ENCODE data around the gene TSGA10IP. TPM values are rescaled to one million over a fixed set of nuclear protein-coding genes. Genes with fewer than 3 reads are reported as not detected.

Gene TSGA10IP
- total RNA-seq, 2 experiments from 2014 or later: not detected

GRCh38 chr11:65921033-65921555 is 24.2 kb upstream of the TSGA10IP start:
- no peak overlapping the region for H3K27ac Mint-ChIP-seq
- no peak for ATAC-seq (ENCODE audit: poor library complexity)
- peaks cover 48% of the 10 kb centered on the region for H3K36me3 Mint-ChIP-seq (ENCODE audit: low read depth)
- peak in 1 of 14 experiments; percentile 32 for DNase-seq
- H3K27me3 ChIP-seq (ENCODE audit: control insufficient read depth in 1 of 2, insufficient read depth in 2 of 2, low read length in 2 of 2): no peaks in the 10 kb centered on the region
- H3K9me3 Mint-ChIP-seq: no peaks in the 10 kb centered on the region
- H3K4me1 Mint-ChIP-seq (ENCODE audit: low read depth): peaks cover 34% of the 10 kb centered on the region
- TF ChIP-seq CTCF (IDR thresholded peaks at IDR 0.05): no peak
- POLR2A ChIA-PET: interaction anchor here (6.6 kb wide), 1 partner anchor 31 kb away, joined by 104 read pairs; the partner anchor contains the start of genes CCDC85B and FIBP
- H3K27me3 Mint-ChIP-seq: no peaks in the 10 kb centered on the region
- intact Hi-C loops (cut with DNase I, micrococcal nuclease): no loop called here
- no peak overlapping the region for H3K27ac ChIP-seq (ENCODE audit: low read depth in 1 of 2, low read length in 2 of 2)
- H3K4me1 ChIP-seq (ENCODE audit: insufficient read depth, low read length): peaks cover 48% of the 10 kb centered on the region
- peaks cover 45% of the 10 kb centered on the region for H3K36me3 ChIP-seq (ENCODE audit: insufficient read depth, low read length)
- H3K9me3 ChIP-seq (ENCODE audit: control insufficient read depth in 1 of 2, insufficient read depth in 1 of 2, low read length in 2 of 2): no peaks in the 10 kb centered on the region
- CTCF ChIA-PET: interaction anchor here (4.2 kb wide), 1 partner anchor 33 kb away, joined by 16 read pairs; the partner anchor contains the start of gene FIBP
- peak overlapping the region; percentile 38 for H3K4me3 Mint-ChIP-seq
- peak overlapping the region; percentile 84 for H3K4me3 ChIP-seq (ENCODE audit: low read length)

- no peak for ATAC-seq (ENCODE audit: poor library complexity)
- TF ChIP-seq CTCF (IDR thresholded peaks at IDR 0.05): no peak
- peaks cover 41% of the 10 kb centered on the region for H3K36me3 Mint-ChIP-seq (ENCODE audit: low read depth)
These were observed 23.4 kb upstream of the TSGA10IP start for GRCh38 chr11:65921876-65922275.

GRCh38 chr11:65922565-65922964 is 22.7 kb upstream of the TSGA10IP start:
- peaks cover 36% of the 10 kb centered on the region for H3K36me3 Mint-ChIP-seq (ENCODE audit: low read depth)
- H3K4me1 Mint-ChIP-seq (ENCODE audit: low read depth): peaks cover 28% of the 10 kb centered on the region
- no peak overlapping the region for H3K27ac ChIP-seq (ENCODE audit: low read depth in 1 of 2, low read length in 2 of 2)
- H3K36me3 ChIP-seq (ENCODE audit: insufficient read depth, low read length): peaks cover 32% of the 10 kb centered on the region
- TF ChIP-seq CTCF (IDR thresholded peaks at IDR 0.05): no peak
- peak overlapping the region; percentile 55 for H3K4me3 Mint-ChIP-seq
- POLR2A ChIA-PET: interaction anchor here (6.6 kb wide), 1 partner anchor 33 kb away, joined by 104 read pairs; the partner anchor contains the start of genes CCDC85B and FIBP
- no peak for DNase-seq
- H3K9me3 Mint-ChIP-seq: no peaks in the 10 kb centered on the region
- H3K27me3 Mint-ChIP-seq: no peaks in the 10 kb centered on the region
- no peaks in the 10 kb centered on the region for H3K27me3 ChIP-seq (ENCODE audit: control insufficient read depth in 1 of 2, insufficient read depth in 2 of 2, low read length in 2 of 2)
- H3K9me3 ChIP-seq (ENCODE audit: control insufficient read depth in 1 of 2, insufficient read depth in 1 of 2, low read length in 2 of 2): no peaks in the 10 kb centered on the region
- intact Hi-C loops (cut with DNase I, micrococcal nuclease): no loop called here
- H3K4me1 ChIP-seq (ENCODE audit: insufficient read depth, low read length): peaks cover 42% of the 10 kb centered on the region
- CTCF ChIA-PET: interaction anchor here (1.0 to 4.2 kb wide), 3 partner anchors 34 to 66 kb away, joined by 3 to 16 read pairs (median 4); partner anchors contain the start of gene FIBP
- no peak overlapping the region for H3K4me3 ChIP-seq (ENCODE audit: low read length)
- no peak for ATAC-seq (ENCODE audit: poor library complexity)
- peak overlapping the region; percentile 44 for H3K27ac Mint-ChIP-seq

More at GRCh38 chr11:65921876-65922275, 23.4 kb upstream of the TSGA10IP start:
- DNase-seq: no peak
- POLR2A ChIA-PET: interaction anchor here (6.6 kb wide), 1 partner anchor 32 kb away, joined by 104 read pairs; the partner anchor contains the start of genes CCDC85B and FIBP
- H3K27me3 ChIP-seq (ENCODE audit: control insufficient read depth in 1 of 2, insufficient read depth in 2 of 2, low read length in 2 of 2): no peaks in the 10 kb centered on the region
- Mint-ChIP-seq H3K27ac (peak overlapping the region; percentile 44), H3K9me3 (no peaks in the 10 kb centered on the region), H3K4me3 (peak overlapping the region; percentile 50), H3K27me3 (no peaks in the 10 kb centered on the region), H3K4me1 (ENCODE audit: low read depth) (peaks cover 27% of the 10 kb centered on the region)
- intact Hi-C loops (cut with DNase I, micrococcal nuclease): no loop called here
- CTCF ChIA-PET: interaction anchor here (4.2 kb wide), 1 partner anchor 33 kb away, joined by 16 read pairs; the partner anchor contains the start of gene FIBP
- H3K4me3 ChIP-seq (ENCODE audit: low read length): no peak overlapping the region
- no peak overlapping the region for H3K27ac ChIP-seq (ENCODE audit: low read depth in 1 of 2, low read length in 2 of 2)
- no peaks in the 10 kb centered on the region for H3K9me3 ChIP-seq (ENCODE audit: control insufficient read depth in 1 of 2, insufficient read depth in 1 of 2, low read length in 2 of 2)
- peaks cover 42% of the 10 kb centered on the region for H3K4me1 ChIP-seq (ENCODE audit: insufficient read depth, low read length)
- H3K36me3 ChIP-seq (ENCODE audit: insufficient read depth, low read length): peaks cover 38% of the 10 kb centered on the region
